NCI-H1048 (cell line): ENCODE measurements around the gene FRMD4B.

Source experiments
- DNase-seq: peaks from one replicate; lab custom pipeline; 2025; lab: John Stamatoyannopoulos, UW

The FRMD4B gene

DNA sequence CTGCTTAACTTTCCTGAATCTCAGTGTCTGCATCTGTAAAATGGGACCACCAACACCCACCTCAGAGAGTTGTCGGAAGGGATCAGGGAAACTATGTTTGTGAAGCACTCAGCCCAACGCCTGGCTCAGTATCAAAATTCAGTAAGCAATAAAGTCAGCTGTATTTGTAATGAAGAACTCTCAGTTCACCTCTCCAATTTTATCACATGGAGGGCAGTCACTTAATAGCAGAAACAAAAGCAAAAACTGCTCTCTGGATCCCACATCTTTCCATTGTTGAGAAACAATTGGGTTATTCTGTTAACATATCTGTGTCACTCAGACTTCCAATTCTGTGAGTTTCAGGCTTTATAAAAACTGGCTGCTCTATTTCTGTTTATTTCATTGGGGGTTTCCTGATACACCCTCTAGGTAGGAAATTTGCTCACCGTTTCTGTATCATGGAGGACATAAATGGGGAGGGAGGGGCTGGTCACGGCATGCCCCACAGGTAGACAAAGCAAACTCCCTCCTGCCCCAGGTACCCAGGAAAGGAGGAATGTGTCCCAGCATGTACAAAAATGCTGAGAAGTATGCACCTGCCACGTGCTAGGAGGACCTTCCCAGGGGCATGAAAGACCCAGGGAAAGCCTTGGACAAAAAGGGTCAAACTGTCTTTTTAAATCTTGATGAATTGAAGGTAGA lies 182.1 kb downstream of the FRMD4B start:
- no peak for DNase-seq

DNA sequence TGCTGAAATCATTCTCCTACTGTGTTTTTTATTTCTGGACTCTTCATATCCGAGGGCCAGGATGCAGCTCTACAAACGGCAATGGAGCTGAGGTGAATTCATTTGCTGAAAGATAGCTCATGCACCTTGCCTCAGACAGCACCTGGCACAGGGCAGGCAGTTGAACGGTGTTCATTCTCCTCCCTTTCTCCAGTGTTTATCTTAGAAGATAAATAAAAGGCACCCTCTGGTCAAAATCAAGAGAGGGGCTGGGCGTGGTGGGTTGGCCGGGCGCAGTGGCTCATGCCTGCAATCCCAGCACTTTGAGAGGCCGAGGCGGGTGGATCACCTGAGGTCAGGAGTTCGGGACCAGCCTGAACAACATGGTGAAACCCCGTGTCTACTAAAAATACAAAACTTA lies 184.2 kb downstream of the FRMD4B start:
- no peak for DNase-seq

DNA sequence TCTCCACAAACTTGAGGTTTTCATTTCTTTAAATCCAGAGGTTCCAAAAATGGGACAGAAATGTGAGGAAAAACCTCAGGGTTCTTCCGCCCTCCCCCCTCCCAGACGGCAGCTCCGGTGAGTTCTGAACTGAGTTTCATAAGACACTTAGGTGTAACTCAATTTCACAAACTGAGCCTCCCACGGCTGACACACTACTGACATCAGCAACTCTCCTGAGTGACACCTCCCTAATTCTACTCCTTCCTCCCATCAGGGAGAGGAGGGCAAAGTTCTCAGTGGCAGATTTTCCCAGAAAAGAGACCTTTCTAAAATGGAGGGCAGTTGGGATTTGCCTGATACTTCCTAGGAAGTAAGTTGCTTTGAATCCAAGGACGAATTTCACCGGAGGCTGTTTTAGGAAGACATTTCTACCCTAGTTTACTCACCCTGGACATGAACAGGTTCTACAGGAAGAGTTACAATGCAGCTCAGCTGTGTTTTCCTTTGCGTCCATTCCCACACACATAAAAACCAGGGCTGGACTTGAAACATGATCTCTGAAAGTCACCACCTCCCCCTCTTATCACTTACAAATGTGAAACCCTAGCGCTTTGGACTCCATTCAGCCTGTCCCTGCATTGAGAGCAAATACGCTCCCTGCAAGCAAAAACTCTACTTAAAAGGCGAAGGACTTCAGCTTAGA lies 185.4 kb downstream of the FRMD4B start:
- no peak for DNase-seq

DNA sequence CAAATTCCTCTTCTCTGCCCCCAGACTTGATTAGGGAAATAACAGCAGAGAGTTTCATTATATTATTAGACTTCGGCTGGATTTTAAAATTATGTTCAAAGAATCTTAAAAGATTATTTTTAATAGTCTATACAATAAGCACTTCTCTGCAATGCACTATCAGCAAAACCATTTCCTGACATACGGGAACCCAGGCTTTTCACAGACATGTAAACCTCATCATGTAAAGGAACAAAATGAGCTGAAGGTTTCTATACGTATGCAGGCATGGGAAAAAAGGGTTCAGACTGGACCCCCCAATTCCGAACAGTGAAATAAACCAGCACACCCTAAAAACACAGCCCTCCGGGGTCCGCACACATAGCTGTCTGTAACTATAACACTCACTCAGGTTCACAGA lies 185.9 kb downstream of the FRMD4B start:
- DNase-seq: no peak

DNA sequence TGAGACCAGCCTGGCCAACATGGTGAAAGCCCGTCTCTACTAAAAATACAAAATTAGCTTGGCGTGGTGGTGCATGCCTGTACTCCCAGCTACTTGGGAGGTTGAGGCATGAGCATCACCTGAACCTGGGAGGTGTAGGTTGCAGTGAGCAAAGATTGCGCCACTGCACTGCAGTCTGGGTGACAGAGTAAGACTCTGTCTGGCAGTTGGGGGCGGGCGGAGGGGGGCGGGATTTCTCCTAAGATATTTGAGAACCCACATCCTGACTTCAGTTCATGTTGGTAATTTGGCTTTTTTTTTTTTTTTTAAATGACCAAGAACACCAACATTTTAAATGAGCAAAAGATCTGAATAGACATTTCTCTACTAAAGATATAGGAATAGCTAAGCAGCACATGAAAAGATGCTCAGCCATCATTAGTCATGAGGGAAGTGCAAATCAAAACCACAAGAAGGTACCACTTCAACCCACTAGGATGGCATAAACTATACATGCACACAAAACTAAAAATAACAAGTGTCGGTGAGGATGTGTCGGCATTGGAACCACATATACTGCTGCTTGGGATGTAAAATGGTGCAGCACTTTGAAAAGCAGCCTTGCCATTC lies 187.9 kb downstream of the FRMD4B start:
- no peak for DNase-seq

DNA sequence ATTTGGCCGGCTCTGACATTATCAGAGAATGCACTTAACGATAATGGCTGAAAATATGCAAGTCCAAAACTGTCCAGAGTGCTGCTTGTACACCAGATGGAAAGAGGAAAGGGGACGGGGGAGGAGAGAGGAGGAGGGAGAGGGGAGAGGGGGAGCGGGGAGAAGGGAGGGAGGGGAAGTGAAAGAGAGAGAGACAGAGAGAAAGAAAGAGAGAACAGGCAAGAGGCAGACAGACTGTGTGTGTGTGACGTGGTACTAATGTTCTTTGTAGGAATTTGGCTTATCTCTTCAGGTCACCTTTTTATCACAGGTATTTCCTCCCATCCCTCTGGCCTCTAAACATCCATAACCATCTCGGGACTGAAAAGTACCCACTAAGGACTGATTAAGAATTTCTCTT lies 188.4 kb downstream of the FRMD4B start:
- no peak for DNase-seq

DNA sequence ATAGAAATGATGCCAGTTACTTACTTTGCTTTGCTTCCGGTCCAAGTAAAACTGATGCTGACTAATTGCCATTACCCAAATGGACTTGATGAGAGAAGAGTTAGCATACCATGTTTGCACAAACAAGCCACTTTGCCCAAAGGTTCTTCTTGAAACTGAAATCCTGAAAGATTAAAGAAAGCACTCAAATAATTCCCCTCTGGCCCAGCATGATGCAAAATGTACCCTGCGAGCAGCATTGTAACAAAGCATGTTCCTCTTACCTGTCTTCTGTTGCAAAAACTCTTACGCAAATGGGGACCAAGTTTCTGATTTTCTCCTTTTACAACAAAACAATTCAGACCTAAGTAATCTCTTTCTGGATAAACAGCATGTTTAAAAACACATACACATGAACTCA lies 189.0 kb downstream of the FRMD4B start:
- no peak for DNase-seq

DNA sequence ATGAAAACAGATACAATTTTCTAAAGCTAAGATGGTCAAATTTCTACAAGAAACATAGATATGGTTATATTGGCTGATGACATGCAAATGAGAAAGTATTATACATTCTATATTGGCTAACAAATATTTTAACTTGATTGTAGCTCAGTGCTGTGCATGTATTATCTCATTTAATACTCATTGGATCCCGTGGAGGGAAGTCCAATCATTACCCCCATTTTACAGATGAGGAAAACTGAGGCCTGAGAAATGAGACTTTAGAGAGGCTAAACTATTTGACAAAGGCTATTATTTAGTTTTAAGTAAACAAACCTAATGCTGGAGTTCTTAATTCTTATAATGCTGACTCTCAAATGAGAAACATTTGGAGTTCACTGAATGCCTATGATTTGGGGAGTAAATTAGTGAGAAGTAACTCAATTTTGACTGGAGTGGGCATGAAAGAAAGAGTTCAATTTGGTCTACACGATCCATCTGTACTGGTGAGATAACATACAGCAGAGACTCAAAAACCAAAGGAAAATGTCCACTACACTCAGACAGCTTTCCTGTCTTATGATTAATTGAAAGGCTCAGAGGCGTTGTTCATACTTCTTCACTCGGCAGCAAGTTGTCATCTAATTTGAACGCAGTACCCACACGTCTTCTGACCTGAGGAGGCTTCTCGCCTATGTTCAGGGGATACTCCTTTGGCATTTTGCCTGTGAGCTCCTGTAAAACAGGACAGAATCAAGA lies 191.3 kb downstream of the FRMD4B start:
- DNase-seq: no peak

DNA sequence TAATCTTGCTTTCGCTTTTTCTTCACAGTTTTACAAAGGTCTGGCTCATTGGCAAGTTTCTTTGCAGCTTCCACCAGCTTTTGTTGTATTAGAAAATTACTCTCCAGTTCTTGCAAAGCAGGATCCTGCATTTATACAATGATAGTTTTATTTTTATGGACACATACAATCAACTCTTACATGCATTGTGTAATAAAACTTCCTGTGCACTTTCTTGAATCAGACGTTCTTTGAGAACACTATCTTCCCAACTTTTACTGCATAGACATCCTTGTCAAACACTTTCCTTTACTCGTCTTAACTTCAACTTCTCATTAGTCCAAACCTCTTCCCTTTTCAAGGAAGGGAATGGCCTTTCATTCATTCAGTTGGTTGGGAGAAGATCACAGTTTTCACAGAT lies 192.1 kb downstream of the FRMD4B start:
- DNase-seq: no peak

DNA sequence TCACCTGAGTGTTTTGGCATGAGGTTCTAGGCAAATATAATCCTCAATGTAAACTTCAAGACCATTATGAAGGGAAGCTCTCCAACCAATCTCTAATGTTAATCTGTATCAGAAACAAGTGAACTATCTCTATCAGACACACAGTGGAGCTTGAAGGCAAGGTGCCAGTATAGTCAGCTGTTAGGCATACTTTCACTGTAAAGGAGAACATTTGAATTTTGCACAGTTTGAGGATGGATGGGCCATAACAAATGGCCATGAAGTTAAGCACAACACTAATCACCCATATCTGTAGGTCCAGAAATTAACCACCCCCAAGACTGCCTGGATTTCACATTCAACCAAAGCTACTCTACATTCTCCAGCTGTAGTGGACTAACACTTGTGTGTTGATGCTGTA lies 194.4 kb downstream of the FRMD4B start:
- no peak for DNase-seq

DNA sequence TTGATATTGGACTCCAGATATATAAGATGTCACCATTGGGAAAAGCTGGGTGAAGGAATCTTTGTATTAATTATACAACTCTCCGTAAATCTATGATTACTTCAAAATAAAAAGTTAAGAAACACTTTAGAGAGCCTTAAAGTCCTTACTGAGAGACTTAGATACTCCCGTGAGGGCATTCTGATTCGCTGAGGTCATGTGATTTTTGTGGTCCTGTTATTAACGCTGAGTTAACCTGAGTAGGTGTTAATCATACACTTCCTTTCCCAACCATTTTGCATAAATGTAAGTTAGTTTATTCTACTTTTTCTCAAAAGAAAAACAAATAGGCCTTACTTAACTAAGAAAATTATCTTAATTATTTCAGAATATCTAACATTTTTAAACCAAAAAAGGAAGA lies 196.4 kb downstream of the FRMD4B start:
- no peak for DNase-seq

DNA sequence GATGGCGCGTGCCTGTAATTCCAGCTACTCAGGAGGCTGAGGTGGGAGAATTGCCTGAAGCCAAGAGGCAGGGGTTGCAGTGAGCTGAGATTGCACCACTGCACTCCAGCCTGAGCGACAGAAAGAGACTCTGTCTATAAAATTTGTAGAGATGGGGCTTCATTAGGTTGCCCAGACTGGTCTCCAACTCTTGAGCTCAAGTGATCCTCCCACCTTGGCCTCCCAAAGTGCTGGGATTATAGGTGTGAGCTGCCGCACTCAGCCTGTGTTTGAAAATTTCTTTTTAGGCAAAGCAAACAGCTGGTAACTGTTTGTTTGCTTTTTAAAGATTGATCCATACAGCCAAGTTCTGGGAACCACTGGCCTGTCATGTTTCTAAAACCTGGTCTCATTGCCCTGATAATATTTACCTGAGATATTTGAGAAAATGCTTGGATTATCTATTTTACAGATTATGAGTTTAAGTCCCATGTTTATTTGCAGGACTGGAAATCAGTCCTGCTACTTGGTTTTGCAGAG lies 199.3 kb downstream of the FRMD4B start:
- no peak for DNase-seq

DNA sequence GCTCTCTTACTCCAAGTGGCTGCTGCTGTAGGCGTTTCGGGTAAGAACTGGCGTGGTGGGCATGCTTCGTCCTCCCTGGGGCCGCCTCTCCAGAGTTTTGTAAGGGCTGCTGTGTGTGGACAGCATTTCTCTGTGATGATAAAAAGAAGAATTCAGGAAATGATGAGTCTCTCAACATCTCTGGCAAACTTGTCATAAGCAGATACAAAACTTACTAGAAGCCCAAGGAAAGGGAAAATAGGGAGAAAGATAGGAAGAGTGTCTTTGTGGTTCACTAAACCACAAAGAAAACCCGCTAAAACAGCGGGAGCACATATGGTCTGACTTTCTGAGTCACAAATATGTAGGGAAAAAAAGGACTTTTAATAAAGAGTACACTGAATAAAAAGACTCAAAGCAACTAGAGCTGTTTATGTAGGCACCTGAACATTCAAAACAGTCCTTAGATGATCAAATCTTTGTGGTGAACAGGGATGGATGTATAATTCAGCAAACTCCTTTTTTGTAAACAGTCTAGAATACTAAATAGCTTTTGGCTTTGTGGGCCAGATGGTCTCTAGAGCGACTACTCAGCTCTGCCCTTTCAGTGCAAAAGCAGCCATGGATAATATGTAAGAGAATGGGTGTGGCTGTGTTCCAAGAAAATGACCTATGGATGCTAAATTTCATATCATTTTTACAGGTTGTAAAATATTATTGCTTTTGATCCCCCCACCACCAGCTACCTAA lies 203.1 kb downstream of the FRMD4B start:
- no peak for DNase-seq

DNA sequence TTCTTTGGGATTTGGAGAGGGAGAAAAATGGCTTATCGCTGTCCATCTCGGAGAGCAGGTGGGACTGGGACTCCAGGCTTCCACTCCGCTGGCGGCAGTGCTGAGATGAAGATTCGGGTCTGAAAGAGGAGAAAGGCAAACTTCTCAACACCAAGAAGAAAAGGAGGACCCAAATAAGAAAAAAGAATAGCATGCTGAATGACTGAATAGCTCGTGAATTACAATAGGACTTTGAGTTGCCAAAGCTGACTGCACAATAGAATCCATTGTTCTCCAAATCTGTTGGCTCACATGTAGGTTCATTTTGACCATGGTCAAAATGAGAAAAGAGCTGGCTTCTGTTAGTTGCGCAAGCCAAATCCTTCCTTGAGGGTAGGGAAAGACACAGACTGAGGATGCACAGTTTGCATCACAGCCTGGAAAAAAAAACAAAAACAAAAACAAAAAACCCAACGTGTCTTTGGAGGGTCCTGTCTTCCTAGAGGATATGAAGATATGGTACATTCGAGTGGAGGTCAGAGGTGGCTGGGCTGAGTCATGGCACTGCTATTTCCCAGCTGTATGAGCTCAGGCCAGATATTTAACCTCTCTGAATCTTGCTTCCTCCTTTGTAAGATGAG lies 204.2 kb downstream of the FRMD4B start:
- DNase-seq: no peak

DNA sequence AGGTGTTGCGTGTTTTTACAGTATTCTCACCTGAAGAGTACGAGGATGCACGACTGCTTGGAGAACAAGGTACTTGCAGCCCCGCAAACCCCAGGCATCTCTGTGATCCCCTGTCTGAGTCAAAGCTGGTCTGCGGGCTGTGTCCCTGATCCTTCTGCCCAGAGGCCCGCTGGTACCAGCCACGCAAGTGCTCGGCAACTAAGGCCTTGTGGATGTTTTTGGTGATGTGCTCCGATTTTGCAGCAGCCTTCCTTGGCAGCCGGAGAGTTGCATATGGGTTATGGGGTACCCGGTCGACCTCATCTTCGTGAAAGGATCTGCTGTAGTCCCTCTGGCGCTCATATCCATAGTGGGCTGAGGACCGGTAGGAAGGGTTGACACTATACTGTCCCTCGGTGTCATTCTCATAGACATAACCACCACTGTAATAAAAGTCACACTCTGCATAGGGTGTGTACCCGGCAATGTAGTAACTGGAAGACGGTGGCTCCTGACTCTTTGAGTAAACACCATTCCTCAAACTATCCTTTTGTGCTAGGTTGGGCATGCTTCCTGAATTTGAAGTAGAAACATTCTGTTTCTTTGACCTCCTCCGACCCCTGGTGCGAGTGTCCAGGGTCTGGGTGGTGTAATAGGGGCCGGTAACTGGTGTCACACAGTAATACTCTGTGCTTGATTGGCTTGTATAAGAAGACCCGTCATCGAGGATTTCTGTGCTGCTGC lies 204.9 kb downstream of the FRMD4B start:
- DNase-seq: no peak

DNA sequence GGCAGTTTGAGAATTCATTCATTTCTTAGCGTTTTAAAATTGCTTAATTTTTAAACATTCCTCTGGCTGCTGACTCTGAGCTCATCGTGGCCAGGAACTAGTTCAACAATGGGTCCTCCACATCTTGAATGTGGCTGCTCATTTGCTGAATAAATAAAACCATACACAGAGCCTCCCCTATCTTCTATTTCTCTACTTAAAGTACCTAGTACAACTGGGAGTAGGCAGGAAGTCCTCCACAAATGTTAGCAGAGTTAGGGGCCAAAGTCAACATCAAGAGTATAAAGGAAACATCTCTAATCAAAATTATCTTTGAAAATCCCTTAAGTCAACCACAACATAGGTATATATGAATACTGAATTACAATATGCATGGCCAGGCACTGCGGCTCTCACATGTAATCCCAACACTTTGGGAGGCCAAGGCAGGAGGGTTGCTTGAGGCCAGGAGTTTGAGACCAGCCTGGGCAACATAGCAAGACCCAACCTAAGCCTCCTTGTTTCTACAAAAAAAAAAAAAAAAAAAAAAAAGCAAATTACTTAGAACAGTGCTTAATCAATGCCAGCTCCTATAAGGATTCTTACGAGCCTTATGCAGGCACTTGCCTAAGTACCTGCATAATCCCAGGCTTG lies 206.0 kb downstream of the FRMD4B start:
- no peak for DNase-seq

DNA sequence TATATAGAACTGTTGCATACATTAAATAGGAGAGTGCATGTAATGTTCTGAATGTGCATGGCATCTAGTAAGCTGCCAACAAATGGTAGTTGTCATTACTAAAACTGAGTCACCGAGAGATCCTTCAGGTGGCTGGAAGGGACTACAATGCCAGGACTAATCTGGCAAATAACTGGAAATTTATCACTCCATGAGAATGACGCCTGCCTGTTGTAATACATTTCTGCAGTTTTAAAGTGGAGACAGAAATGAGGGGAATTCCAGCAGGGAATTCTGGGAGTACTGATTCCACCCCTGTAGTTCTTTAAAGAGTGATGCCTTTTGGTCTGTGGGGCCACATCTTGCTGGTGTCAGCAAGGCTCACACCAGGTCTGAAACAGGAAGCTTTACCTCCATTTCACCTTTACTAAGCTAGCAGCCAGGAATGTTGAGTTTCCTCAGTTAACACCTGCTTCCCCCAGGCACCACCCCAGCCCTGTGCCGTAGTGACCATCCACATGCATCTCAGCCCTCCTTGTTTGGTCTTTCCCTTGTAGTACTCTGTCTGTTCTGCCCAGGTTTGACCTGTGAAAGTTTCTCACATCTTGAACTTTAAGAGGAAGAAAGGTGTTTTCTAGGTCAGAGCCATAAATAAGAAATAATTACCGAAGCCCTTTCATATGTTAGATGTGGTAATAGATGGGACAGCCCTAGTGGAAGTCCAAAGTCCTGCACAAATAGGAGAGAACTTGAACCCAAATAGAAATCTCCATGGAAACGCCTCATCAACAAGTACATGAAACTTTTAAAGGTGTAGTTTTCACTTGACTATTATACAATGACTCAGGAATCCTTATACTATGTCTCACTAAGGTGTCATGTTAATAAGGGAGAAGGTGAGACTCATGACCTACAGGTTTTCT lies 206.8 kb downstream of the FRMD4B start:
- DNase-seq: no peak

DNA sequence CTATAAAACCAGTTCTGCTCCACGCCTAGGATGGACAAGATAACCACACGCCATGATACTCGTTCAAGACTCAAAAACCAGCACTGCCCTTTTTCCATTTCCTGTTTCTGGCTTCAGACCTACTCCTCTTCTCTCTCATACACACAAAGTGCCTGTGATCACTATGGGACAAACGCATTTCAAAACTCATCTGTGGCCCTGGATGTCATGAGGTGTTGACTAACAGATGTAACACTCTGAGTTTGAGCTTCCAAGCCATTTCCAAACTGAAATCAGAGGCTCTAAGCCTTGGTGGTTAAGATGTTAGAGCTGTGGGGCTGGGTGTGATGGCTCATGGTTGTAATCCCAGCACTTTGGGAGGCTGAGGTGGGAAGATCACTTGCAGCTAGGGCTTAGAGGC lies 207.8 kb downstream of the FRMD4B start:
- no peak for DNase-seq
